Activated T-cell treated with anti-CD3 and anti-CD28 coated beads for 24 hours (primary cell): ENCODE measurements around the gene VEPH1.

Experiments
- DNase-seq: peaks from one replicate; pipeline ENCODE4 v3.0.0-alpha.2; 2020; ENCODE audit warnings: low read depth

The VEPH1 gene

DNA sequence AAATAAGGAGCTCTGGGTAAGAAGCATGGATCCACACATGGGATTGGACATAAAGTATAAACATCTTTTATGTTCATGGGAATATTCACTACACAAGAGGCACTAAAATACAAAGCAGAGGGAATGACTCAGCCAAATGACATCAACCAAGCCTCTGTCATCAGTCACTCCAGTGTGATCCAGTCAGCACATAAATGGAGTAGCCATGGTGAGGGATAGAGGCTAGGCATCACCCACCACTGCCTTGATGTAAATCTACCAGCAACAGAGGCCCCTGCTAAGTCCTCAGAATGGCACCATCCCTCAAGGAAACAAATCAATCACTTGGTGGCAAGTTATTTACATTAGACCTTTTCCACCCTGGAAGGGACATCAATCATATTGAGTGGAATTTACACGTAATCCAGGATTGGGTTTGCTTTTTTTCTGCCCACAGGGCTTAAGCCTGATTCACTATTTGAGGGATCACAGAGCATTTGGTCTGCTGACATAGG is 27.2 kb downstream of the VEPH1 start:
- no peak for DNase-seq

- no peak for DNase-seq
Observed at GRCh38 chr3:157472648-157473047, 30.6 kb downstream of the VEPH1 start.

DNA sequence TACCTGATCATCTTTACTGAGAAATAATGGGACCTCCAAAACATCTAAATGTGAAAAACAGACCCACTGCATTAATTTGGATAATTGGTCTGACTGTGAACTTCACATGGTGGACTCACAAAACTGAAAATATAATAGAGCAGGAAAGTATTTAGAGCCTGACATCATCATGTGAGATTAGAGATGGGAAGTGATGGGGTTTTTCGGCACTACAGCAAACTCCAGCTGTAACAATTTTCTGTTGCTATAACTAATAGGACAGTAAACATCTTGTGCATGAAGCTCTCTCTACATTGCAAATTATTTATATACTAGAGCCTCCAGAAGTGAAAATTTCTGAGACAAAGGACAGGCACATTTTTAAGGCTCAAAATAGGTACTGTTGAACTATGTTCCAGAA is 32.2 kb downstream of the VEPH1 start:
- DNase-seq, result no peak

DNA sequence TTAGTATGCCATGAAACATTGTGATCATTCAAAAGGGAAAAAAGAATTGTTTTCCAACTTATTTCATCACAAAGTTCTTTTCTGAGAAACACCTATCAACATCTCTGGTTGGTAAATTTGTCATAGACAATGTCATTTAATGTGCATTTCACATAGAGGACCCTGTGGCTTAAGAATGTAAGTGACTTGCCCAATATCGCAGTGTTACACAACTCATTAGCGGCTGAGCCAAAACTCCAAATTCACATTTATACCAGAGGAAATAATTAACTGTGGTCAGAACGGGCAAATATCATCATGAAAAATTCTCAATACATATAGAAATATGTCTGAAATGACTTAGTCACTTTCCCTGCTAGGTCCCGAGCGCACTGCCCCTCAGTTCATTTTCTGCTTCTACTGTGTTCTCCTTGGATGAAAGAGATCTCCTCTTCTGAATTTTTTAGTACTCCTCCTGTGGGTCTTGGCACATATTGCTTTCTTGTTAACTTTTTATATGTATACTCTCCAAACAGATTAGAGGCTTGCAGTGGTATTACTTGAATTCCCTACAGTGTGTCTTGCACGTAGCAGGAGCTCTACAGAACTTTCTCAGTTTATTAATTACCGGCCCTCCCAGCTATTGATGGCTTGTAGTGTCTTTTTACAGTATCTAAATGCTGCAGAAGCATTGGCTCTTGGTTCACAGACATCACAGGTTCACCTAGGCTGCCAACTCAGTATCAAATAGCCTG is 33.5 kb downstream of the VEPH1 start:
- no peak for DNase-seq

DNA sequence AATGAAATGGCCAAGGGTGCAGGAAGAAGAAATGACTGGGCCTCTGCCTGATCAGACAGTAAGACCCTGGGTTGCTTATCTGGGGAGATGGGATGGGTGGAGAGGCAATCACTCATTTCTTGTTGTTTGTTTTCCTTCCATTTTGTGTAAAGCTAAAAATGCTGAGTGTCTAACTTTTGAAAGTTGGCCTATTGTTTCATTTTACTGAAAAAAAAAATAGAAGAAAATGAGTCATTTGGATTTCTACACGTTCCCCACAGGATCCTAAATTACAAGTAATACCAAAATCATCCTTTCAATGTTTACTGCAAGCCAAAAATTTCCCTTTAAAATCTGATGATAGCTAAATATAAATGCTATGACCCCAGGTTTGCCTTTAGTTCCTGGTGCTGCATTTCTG is 36.0 kb downstream of the VEPH1 start:
- no peak for DNase-seq

DNA sequence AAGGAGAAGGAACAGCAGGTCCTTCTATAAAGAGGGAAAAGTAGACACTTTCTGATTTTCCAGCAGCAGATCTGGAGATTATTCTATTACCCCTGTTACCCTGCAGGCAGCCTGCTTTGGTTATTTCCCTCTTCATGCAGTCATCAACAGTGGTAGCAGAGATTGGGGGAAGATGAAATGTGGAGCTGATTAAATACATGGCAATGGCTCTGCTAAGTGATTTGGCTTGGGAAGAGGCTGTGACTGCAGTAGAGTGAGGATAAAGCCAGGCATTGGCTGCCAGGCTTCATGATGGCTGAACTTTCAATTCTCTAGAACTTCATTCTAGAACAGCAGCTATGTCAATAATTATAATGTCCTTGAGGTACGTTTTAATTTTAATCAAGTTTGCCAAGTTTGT is 37.5 kb downstream of the VEPH1 start:
- DNase-seq, result no peak

DNA sequence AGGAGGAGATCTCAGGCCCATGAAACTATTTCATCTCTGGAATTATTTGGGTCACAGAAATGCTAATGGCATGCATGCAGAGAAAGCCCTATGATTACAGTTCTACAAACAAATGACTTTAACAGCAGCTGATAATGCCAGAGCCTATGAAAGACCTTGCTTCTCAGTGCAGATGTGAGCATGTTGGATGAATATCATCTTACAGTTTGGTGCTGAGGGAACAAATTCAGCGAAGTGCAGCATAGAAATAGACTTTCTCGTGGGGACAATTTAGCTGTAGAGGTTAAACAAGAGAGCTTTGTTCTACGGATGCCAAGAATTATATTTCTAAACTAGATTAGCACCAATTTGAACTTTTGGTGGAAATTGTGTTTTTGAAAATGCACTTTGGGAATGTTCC is 38.9 kb downstream of the VEPH1 start:
- no peak for DNase-seq

- DNase-seq, result no peak
Observed at GRCh38 chr3:157463816-157464215, 39.4 kb downstream of the VEPH1 start.

DNA sequence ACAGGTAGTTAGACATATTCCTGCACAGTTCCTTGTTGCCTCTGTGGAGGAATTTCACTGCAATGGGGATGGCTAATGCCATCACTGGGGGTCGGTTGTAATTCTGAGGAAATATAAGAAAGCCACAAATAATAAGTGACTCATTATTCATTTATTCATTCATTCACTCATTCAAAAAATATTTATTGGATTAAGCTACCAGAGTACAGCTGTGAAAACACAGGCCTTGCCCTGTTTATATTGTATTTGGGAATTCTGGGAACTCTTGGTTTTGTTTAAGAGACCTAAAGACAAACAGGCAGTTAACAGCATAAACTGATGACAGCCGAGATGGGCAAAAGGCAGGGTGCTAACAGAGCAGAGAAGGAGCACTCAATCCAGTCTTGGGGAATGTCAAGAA is 43.0 kb downstream of the VEPH1 start:
- no peak for DNase-seq

DNA sequence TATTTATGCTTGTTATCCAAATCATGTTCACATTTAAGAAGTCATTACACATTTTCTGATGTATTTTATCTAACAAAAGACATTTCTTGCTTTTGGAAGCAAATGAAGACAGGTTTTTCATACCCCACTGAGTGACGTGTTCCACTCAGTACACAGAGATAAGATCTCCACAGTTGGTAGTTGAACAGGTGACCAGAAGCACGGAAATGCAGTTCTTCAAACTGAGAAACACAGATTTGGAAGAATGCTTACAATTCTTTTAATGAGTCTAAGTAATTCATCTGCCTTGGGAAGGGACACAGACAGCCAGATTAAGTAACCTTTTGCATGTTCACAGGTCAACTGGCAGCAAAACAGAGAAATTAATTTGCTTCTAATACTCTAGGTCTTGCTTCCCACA is 43.5 kb downstream of the VEPH1 start:
- no peak for DNase-seq

DNA sequence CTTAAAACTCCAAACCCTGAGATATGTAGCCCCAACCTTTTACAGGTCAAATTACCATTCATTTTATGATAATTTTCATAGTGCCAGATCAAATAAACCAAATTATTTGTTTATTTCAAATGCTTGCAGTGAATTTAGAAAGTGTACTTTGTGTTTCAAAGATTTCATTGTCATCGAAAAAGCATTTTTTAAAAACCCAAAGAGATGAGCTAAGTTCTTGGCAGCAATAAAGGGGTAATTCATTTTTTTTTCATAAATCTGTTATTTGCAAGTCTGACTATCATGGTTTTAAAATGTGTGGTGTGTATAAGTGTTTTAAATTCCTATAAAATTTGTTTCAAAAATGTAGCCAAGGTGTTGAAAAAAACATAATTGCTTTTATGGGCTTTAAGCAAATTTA is 49.4 kb downstream of the VEPH1 start:
- no peak for DNase-seq

GRCh38 chr3:157452097-157452496 is 51.1 kb downstream of the VEPH1 start:
- DNase-seq, result no peak

- no peak for DNase-seq
Observed at GRCh38 chr3:157447026-157447694, 56.1 kb downstream of the VEPH1 start.

GRCh38 chr3:157445857-157446256 is 57.4 kb downstream of the VEPH1 start:
- no peak for DNase-seq

- DNase-seq, result no peak
Observed at GRCh38 chr3:157444797-157445184, 58.4 kb downstream of the VEPH1 start.

GRCh38 chr3:157443905-157444796 is 59.1 kb downstream of the VEPH1 start:
- no peak for DNase-seq

GRCh38 chr3:157442729-157443128 is 60.5 kb downstream of the VEPH1 start:
- no peak for DNase-seq

- DNase-seq, result no peak
Observed at GRCh38 chr3:157441102-157441624, 62.1 kb downstream of the VEPH1 start.

DNA sequence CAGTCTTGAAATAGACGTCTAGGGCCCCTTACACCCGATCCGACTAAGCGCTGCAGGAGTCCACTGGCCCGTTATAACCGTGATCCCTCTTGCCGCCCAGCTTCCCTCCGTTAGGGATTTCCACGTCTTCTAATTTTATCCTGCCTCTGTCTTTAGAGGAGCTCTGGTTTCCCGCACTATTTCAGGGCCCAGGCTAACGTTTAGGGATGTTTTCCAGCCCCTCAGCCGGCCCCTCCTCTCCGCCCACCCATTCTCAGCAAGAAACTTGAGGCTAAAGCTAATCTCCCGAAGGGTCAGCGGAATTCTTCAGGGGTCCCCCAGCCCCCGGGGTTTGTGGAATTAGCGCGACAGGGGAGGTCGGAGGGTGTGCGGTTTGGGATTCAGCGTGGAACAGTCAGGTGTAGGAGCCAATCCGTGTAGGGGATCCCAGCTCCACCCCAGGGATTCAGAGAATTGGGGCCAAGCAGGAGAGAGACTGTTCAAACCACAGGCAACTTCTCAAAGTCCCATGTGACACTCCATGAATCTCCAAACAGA is 65.0 kb downstream of the VEPH1 start:
- no peak for DNase-seq

DNA sequence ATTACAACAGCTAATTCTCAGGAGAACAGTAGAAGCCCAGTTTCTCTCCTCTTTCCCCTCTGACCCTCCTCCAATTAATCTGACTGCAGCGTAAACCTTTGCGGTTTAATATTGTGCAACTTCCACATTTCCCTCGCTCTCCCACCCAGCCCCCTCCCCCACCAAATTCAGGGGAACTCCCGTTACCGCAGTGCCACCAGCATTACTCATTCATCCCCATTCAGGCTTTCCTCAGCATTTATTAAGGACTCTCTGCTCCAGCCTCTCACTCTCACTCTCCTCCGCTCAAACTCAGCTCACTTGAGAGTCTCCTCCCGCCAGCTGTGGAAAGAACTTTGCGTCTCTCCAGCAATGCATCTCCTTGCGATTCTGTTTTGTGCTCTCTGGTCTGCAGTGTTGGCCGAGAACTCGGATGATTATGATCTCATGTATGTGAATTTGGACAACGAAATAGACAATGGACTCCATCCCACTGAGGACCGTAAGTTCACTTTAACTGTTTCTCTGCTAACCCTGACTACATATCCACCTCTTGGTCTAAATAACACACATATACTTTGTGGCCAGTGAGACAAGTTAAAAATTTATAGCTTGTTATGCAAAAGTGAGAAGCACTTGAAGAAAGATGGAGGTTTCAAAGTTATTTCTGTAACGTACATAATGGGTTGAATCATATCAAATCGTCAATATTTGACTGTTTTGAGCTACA is 66.5 kb downstream of the VEPH1 start, which contains the start of gene PTX3:
Gene PTX3, plus strand, starts transcription at position 268 of the 709 bp plus-strand sequence. Its CDS starts 84 bp downstream, at position 352.
- no peak for DNase-seq

DNA sequence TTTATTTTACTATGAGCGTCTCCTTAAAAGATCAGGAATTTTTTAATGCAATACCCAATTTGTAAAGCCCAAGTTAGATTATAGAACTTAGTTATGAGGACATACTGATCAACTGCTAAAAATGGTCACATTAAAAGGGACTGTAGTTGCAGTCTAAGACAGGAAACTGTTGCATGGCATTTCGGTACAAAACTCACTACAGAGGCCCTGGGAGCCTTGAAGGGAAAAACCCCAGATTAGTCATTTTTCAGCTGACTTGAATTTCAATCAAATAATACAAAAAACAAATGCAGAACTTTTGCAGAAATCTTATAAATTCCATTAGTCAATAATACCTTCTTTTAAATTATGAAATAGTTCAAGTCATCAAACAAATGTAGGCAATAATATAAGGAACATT is 73.5 kb downstream of the VEPH1 start:
- no peak for DNase-seq
